Measurements from ENCODE around the gene KRTDAP.

Gene KRTDAP

DNA sequence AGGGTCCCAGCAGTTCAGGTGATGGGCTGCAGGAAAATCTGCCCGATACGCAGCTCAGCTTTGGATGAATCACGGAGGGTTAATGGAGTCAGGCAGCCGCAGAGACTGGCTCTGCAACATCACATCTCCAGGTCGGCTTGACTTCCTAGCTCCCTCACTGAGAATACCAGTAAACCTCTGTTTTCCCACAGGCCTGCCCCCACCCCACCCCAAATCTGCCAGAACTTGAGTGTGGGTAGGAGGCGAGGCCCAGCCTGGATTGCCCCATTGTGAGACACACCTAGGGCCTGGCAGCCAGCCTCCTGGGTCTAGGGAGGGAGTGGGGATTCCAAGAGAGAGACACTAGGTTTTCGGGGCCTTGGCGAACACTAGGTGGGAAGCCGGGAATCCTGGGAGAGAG lies 3.7 kb upstream of the KRTDAP start:
- TF ChIP-seq, protein P1, sequence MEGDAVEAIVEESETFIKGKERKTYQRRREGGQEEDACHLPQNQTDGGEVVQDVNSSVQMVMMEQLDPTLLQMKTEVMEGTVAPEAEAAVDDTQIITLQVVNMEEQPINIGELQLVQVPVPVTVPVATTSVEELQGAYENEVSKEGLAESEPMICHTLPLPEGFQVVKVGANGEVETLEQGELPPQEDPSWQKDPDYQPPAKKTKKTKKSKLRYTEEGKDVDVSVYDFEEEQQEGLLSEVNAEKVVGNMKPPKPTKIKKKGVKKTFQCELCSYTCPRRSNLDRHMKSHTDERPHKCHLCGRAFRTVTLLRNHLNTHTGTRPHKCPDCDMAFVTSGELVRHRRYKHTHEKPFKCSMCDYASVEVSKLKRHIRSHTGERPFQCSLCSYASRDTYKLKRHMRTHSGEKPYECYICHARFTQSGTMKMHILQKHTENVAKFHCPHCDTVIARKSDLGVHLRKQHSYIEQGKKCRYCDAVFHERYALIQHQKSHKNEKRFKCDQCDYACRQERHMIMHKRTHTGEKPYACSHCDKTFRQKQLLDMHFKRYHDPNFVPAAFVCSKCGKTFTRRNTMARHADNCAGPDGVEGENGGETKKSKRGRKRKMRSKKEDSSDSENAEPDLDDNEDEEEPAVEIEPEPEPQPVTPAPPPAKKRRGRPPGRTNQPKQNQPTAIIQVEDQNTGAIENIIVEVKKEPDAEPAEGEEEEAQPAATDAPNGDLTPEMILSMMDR (IDR thresholded peaks at IDR 0.05), result no peak

DNA sequence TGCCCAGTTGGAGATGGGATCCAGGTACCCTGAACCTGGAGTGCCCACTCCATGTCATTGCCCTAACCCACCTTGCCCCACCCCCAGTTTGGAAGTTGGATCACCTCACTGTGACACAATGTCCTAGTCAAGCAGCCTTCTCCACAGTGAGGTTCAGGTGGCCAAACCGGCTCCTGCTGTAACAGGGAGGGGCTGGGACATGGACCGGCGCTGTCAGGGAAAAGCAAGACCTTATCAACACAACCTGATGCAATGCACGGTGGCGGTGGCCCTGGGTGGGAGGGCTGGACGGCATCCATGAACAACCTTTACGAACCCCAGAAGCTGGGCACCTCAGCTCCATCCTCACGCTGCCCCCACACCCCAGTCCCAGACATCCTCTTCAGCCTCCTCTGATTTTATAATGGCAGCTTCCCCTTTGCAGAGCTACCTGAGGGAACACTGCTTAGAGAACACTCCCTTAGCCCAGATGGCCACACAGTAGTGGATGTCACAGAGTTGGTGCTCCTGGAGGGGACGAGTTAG lies 1.6 kb upstream of the KRTDAP start:
- TF ChIP-seq, protein P1 (IDR thresholded peaks at IDR 0.05), result no peak

DNA sequence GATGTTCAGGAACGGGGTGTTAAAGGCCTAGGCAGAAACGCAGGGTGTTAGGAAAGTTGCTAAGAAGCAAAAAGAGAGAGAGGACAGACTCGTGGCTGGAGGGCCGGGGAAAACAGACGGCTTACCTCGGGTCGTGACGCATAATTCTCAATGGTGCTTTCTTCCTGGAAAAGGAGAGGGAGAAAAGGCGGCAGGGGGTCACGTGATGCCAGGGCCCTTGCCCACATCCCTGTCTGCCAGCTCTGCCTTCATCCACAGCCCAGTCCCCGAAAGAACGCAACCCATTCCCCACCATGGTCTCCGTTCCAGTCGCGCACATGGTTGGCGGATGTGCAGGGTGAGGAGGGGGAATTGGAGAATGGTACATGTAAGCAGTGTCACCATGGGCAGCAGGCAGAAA lies 1.6 kb downstream of the KRTDAP start:
- TF ChIP-seq, protein P1 (IDR thresholded peaks at IDR 0.05), result no peak

GRCh38 chr19:35487656-35488182 lies 2.5 kb downstream of the KRTDAP start:
- TF ChIP-seq, protein P1 (IDR thresholded peaks at IDR 0.05), result no peak

GRCh38 chr19:35486268-35486708 lies 4.0 kb downstream of the KRTDAP start:
- TF ChIP-seq, protein P1 (IDR thresholded peaks at IDR 0.05), result no peak

GRCh38 chr19:35484252-35485036 lies 5.8 kb downstream of the KRTDAP start:
- TF ChIP-seq, protein P1 (IDR thresholded peaks at IDR 0.05), result no peak

DNA sequence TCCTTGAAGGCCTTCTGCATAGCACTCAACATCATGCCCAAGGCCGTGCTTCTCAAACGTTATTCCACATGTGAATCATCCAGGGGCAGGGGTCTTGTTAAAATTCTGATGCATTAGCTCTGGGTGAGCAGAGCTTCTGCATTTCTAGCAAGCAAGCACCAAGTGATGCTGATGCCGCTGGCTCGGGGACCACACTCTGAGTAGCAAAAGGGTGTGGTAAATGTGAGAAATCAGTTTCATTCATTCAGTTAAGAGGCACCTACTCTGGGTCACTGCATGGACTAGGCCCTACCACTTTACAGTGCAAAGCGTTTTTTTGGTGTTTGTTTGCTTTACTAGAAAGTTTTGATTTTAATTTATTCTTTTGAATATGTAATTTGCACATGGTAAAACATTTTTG lies 7.2 kb downstream of the KRTDAP start:
- TF ChIP-seq, protein P1 (IDR thresholded peaks at IDR 0.05), result no peak
